HG02852 (cell line): ENCODE measurements around the gene PCED1B.
"Not testable (repeated sequence)": the region's sequence is repeated elsewhere in the genome, so short reads cannot be mapped to it uniquely, and the experiment has no call there.

Experiments
- ATAC-seq: cut with Tn5 transposase; IDR thresholded peaks from one replicate; pipeline ENCODE4 v1.9.1; 2021; ENCODE audit warnings: mild to moderate bottlenecking, moderate library complexity; ENCODE audit not compliant: unreplicated experiment

The PCED1B gene

DNA sequence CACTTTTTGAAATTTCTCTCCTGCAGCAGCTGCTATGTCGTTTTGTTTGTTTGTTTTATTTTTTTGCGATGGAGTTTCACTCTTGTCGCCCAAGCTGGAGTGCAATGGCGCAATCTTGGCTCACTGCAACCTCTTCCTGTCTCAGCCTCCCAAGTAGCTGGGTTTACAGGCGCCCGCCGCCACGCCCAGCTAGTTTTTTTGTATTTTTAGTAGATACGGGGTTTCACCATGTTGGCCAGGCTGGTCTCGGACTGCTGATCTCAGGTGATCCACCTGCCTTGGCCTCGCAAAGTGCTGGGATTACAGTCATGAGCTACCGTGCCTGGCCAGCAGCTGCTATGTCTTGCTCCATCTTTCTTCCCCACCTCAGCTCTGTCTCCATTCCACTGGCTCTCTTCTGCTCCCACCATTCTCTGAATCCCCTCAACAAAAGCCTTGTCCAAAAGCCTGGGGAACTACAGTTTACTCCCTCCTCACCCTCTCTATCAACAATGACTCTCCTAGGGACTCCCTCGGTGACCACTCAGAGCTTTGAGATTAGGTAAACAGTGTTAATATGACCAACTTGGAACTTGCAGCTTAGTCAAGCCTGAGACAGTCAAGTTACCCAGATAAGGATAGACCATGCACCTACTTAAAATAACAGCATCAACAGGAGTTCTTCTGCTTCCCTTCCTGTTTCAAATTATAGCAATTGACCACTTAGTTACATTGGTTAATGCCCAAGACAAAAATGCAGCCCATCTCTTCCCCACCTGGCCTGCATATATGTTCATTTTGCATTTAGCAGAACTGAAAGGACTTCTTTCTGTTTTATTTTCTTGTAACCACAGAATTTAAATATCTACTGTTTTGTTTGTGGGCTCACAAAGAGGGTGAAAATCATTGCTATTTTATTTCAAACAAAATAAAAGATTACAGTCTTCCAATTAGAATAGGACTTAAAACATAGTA is 189.4 kb downstream of the PCED1B start:
- ATAC-seq = peak; percentile 66

DNA sequence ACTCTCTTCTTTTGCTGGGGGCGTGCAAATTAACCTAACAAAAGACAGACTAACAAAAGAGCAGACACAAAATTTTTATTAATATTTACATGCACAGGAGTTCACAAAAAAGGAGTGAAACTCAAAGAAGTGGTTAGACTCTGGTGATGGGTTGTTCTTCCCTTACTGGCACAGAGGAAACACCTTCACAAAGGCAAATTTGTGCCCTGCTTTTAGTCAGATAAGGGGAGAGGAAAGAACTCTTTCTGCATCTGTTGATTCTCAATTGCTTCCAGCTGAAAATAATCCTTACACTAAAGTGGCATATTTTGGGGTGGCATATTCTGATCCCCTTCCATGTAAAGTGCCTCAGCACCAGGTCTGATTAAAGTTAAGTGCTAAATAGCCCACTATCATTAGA is 190.5 kb downstream of the PCED1B start:
- ATAC-seq = no peak

DNA sequence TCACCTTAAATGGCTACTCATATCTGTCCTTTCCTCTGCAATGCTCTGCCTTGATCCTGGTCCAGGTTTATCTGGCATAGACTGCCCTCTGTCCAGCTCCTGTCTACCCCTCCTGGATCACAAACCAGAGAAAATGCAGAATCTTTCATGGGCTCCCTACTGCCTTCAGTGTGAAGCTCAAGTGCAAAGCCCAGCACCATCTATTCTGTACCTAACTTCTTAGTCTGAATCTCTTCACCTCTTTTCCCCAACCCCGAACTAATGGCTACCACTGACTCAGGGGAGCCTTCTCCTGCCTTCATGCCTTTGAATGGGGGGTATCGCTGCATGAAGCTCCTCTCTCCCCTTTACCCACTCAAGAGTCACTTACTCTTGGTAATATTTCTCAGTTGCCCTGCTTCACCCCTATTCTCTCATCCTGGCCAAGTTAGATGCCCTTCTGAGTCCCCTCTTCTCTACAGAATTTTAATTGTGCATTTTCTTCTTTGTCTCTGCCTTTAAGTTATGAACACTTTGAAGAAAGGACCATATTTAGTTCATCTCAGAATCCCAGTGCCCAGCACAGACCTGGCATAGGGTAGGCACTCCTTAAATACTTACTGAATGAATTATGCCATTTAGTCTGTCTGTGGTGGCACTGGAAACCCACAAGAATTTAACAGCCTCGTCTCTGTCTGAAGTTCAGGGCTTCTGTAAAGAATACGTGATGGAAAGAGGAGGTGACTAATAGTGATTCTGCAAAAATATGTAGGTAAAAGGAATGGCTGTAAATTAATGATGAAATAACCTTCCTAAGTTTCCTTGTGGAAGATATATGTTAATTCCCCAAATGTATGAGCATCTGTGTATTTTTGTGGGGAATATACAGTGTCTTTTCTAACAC is 191.6 kb downstream of the PCED1B start:
- no peak for ATAC-seq

DNA sequence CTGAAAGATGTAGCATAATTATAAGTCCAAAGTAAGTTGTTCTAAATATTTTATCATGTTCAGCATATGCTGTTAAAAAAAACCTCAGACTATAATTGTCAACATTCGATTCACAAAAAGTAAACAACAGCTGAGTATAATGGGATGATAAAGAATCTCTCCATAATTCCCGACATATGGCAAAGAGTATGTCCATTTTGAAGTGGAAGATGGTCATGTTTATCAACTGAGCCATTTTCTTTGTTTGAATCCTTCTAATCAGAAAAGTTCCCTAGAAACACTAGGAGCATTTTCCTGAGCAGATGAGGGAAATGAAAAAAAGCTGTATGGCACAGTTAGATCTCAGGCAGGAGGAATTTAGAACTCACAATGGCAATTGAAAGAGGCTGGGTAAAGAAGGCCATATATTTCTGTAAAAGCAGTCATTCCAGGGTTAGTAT is 192.4 kb downstream of the PCED1B start:
- no peak for ATAC-seq

DNA sequence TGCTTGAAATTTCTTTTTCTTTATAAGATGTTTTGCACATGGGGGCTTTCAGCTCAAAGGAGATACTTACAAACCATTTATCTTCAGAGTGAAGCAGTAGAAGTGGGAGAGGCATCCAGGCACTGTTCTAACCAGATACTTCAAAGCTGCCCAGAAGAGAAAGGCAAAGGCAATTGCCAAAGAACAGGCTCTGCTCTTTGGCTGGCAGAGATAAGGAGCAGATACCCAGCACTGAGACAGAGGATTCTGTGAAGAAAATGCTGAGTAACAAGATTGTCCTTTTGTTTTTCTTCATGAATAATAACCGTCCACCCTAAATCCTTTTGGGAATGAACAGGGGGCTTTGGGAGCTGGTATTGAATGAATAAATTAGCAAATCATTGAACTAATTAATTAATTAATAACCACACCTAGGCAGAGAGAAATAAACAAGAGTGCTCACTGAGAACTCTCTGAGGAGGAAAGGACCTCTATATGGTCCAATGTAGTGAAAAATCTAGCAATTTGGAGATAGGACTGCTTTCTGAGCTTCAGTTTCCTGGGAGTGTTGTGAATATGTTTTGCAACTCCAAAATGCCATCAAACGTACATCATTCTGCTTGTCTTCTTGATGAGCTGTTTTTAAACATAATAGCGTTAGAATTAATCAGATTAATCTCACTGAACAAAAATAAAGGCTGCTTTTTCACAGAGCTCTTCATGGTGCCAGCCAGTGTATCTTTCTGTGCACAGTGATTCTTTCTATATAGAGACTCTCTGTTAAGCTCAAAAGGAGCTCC is 193.2 kb downstream of the PCED1B start:
- no peak for ATAC-seq

DNA sequence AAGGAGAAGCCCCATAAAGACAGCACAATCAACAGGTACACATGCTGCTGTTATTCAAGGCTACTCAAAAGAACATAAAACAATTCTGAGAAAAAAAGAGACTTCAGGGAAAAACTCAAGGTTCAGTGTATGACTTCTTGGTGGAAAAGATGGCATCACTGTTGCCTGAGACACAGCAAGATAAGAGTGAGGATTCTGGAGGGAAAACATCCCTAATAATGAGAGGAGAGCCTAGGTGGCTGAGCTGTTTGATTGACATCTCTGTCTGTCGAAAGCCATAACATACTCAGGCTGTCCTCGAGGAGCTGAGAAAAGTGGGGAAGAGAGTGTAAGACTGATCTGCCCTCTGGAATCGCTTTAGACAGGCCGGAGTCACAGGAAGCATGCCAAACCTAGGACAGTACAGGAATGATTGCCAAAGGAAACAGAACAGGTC is 193.8 kb downstream of the PCED1B start:
- ATAC-seq = no peak

DNA sequence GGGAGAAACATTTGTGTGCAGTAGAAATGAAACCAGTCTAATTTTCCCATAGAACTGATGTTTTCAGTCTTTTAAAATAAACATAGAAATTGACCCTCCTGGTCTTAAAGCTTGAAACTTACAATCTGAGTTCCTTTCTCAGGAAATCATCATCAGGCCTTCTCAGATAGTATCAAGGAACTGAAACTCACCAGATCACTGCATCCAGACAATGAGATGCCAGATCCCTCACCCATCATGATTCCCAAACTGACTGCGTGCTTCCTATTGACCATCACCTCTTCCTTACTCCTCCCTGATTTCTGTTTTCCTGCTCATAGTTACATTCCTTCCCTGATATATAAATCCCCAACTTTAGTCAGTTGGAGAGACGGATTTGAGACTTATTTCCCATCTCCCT is 195.3 kb downstream of the PCED1B start:
- ATAC-seq = no peak

DNA sequence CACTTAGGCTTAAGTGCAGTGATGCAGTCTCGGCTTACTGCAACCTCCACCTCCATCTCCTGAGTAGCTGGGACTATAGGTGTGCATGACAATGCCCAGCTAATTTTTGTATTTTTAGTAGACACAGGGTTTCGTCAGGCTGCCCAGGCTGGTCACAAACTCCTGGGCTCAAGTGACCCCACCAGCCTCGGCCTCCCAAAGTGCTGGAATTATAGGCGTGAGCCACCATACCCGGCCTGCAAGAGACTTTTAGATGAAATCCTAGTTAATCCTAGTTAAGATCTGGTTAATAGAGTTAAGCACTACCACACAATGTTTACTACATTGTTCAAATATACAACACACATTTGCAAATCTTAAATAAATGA is 196.8 kb downstream of the PCED1B start:
- ATAC-seq = no peak

DNA sequence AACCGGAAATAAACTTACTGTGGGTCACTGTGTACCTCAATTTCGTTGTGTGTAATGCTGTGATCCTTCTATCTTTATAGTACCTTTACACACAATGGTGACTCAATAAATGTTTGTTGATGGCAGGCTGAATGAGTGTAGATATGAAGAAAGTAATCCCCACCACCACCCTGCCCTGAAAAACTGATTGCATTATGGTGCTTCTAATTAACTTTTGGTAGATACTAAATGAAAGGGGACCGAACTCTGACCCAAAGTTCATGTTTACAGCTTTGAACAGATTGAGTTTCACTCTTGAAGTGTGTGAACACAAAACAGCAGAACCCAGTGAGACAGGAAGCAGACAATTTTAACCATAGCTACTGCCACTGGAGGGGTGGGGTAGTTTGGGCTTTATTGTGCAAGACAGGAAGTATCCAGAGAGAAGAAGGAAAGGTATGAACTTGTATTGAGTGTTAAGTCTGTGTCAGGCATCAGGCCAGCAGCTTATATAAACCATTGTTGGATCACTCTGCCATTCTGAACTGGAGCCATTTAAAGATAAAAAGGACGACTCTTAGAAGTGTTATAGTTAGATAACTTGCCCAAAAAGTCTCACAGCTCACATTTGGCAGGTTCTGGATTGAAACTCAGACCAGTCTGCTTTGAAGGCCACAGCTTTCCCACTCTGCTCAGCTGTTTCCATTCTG is 197.3 kb downstream of the PCED1B start:
- ATAC-seq = peak; percentile 90

DNA sequence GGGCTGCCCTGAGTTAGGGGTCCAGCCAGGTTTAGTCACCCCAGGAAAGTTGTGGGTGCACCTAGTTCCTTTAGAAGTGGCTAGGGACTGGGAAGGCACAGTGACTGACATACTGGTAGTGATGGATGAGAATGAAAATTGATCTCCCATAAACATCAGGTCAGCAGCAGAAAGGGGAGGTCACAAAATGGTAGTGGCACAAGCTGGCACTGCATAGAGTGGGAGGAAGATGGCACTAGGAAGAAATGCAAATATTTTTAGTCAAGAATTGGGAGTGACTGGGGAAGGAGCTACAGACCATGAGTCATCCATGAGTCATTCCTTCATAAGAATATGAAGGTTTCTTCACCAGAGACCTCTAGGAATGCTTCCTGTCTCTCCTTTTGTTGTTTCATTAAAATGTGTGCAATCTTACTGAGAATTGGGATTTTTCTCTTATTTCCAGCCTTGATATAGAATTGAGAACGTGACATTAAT is 198.6 kb downstream of the PCED1B start:
- ATAC-seq = no peak

DNA sequence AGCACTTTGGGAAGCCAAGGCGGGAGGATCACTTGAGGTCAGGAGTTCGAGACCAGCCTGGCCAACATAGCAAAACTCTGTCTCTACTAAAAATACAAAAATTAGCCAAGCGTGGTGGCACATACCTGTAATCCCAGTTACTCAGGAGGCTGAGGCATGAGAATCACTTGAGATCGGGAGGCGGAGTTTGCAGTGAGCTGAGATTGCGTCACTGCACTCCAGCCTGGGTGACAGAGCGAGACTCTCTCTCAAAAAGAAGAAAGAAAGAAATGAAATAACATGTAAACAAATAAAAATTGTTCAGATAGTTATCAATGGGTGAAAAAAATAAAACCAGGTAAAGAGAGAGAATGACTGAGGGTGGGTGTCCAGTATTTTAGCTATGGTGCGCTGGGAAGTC is 200.3 kb downstream of the PCED1B start:
- not testable (repeated sequence) for ATAC-seq

DNA sequence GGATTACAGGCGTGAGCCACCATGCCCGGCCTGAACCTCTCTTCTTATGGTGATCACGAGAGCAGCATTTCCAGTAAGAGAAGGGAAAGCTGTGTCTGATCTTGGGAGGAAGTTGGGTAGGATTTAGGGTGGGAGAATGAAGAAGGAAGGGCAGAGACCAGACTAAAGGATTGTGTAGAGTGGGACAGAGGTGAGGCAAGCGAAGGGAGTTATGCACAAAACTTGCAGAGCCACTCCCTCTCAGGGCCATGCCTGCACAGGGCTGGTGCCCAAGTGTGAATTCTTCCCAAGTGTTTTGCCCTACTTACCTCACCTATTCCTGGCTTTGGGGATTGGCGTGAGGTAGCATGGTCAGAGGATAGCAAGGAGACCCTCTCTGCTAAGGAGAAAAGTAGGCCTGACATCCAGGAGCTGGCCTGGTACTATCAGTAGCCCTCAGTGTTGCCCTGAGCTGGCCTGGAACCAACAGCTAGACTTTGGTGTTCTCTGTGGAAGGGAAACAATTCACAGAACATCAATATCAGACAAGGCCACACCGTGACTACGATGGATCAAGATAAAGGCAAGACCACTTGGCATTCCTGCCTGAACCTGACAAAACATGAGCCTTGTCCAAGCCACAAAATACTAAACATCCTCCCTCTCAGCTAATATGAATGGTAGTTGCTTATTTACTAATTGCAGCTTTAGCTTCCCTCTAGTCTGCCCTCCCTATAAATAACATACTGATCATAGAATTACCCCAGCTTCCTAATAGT is 201.3 kb downstream of the PCED1B start:
- no peak for ATAC-seq

DNA sequence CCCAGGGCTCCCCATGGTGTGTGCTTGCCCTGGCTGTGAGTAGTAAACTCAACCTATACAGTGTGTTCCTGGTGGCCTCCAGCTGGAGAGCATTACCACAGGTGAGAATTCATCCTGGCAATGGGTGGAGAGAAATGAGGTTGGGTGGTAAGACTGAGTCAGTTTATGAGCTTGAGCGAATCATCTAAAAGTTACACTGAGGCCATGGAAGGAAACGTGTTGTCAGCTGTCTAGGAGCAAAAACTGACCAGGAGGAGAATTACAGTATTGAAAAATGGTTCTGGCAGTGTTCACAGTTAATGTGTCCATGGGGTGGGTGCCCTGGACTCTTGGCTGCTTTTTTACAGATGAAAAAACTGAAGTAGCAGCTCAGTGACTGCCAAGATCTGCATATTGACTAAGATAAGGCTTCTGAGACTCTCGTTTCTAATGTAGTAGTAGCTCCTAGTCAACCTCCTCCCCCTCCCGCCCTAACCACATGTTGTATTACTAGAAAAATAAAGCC is 202.3 kb downstream of the PCED1B start:
- no peak for ATAC-seq

DNA sequence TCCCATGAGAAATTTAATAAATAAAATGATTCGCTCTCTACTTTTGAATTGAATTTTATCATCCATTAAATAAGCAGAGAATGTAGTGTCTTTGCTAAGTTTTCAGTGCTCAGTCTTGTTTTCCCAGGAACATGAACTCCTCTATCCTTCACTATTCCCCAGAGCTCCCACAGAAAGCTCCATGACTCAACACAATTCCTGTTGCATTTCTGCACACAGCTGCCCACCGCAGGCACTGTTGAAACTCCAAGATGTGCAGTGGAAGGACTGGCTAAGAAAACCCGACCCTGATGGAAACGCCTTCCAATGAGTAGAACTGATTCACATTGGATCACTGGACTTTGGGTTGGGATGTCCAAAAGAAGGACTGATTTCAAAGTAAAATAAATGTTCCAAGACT is 202.8 kb downstream of the PCED1B start:
- no peak for ATAC-seq
